GM19351 (cell line): Measurements from ENCODE around the gene ITGAD.

Source experiments
- ATAC-seq: cut with Tn5 transposase; IDR thresholded peaks from one replicate; pipeline ENCODE4 v1.9.1; 2021; ENCODE audit warnings: mild to moderate bottlenecking, moderate library complexity; ENCODE audit not compliant: unreplicated experiment

The ITGAD gene

GRCh38 chr16:31474173-31474714, 81.1 kb downstream of the ITGAD start:
- no peak for ATAC-seq

GRCh38 chr16:31474773-31475738, 81.9 kb downstream of the ITGAD start:
- no peak for ATAC-seq

DNA sequence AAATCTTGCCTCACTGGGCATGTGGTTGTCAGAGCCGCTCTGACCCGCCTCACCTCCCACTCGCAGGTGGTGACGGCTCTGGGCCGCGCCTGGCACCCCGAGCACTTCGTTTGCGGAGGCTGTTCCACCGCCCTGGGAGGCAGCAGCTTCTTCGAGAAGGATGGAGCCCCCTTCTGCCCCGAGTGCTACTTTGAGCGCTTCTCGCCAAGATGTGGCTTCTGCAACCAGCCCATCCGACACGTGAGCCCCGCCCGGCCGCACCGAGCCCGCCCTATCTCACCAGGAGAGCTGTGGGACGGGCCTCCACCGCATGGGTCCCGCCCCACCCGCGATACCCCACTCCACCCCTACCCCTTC, 82.8 kb downstream of the ITGAD start:
- no peak for ATAC-seq
